Measurements from ENCODE around the gene NQO2. TPM values are rescaled to one million over a fixed set of nuclear protein-coding genes. Genes with fewer than 3 reads are reported as not detected.

NQO2 gene
- total RNA-seq, 1 donor from 2014 or later: 12.7 TPM

- TF ChIP-seq CTCF (conservative IDR thresholded peaks at IDR 0.05; ENCODE audit: low read depth, low read length): no peak
- DNase-seq (ENCODE audit: low read depth): no peak
- no peak overlapping the region for H3K4me3 ChIP-seq (ENCODE audit: low read depth, low read length)
Observed at GRCh38 chr6:2962004-2962403, 37.7 kb upstream of the NQO2 start.

- no peak for DNase-seq (ENCODE audit: low read depth)
- no peak for TF ChIP-seq CTCF (conservative IDR thresholded peaks at IDR 0.05; ENCODE audit: low read depth, low read length)
- H3K4me3 ChIP-seq (ENCODE audit: low read depth, low read length): no peak overlapping the region
Observed at GRCh38 chr6:2962636-2963035, 37.1 kb upstream of the NQO2 start.

GRCh38 chr6:2963756-2964155, 35.9 kb upstream of the NQO2 start:
- no peak overlapping the region for H3K4me3 ChIP-seq (ENCODE audit: low read depth, low read length)
- no peak for TF ChIP-seq CTCF (conservative IDR thresholded peaks at IDR 0.05; ENCODE audit: low read depth, low read length)
- no peak for DNase-seq (ENCODE audit: low read depth)

- DNase-seq (ENCODE audit: low read depth): no peak
- TF ChIP-seq CTCF (conservative IDR thresholded peaks at IDR 0.05; ENCODE audit: low read depth, low read length): no peak
- no peak overlapping the region for H3K4me3 ChIP-seq (ENCODE audit: low read depth, low read length)
Observed at GRCh38 chr6:2964793-2965505, 34.7 kb upstream of the NQO2 start.

- TF ChIP-seq CTCF (conservative IDR thresholded peaks at IDR 0.05; ENCODE audit: low read depth, low read length): no peak
- DNase-seq (ENCODE audit: low read depth): no peak
- no peak overlapping the region for H3K4me3 ChIP-seq (ENCODE audit: low read depth, low read length)
Observed at GRCh38 chr6:2966347-2966746, 33.3 kb upstream of the NQO2 start.

- DNase-seq (ENCODE audit: low read depth): no peak
- no peak overlapping the region for H3K4me3 ChIP-seq (ENCODE audit: low read depth, low read length)
- TF ChIP-seq CTCF (conservative IDR thresholded peaks at IDR 0.05; ENCODE audit: low read depth, low read length): no peak
Observed at GRCh38 chr6:2967936-2968335, 31.8 kb upstream of the NQO2 start.

GRCh38 chr6:2968600-2969135, 31.0 kb upstream of the NQO2 start:
- no peak for TF ChIP-seq CTCF (conservative IDR thresholded peaks at IDR 0.05; ENCODE audit: low read depth, low read length)
- DNase-seq (ENCODE audit: low read depth): no peak
- no peak overlapping the region for H3K4me3 ChIP-seq (ENCODE audit: low read depth, low read length)
